ENCODE measurements around the gene UBR4.

The UBR4 gene

GRCh38 chr1:19139711-19140110 is 70.4 kb downstream of the UBR4 start:
- DNase-seq (ENCODE audit: low read depth): no peak

- no peak for DNase-seq (ENCODE audit: low read depth)
Observed at GRCh38 chr1:19138958-19139581, 71.0 kb downstream of the UBR4 start.

- DNase-seq (ENCODE audit: low read depth): no peak
Observed at GRCh38 chr1:19138331-19138730, 71.7 kb downstream of the UBR4 start.

GRCh38 chr1:19137158-19137557 is 72.9 kb downstream of the UBR4 start:
- no peak for DNase-seq (ENCODE audit: low read depth)

- no peak for DNase-seq (ENCODE audit: low read depth)
Observed at GRCh38 chr1:19133360-19133759, 76.7 kb downstream of the UBR4 start.

GRCh38 chr1:19130468-19130867 is 79.6 kb downstream of the UBR4 start:
- DNase-seq (ENCODE audit: low read depth): no peak

GRCh38 chr1:19128968-19129514 is 81.0 kb downstream of the UBR4 start:
- no peak for DNase-seq (ENCODE audit: low read depth)

- no peak for DNase-seq (ENCODE audit: low read depth)
Observed at GRCh38 chr1:19124273-19124672, 85.8 kb downstream of the UBR4 start.

GRCh38 chr1:19123837-19124236 is 86.2 kb downstream of the UBR4 start:
- DNase-seq (ENCODE audit: low read depth): no peak

GRCh38 chr1:19122668-19123067 is 87.4 kb downstream of the UBR4 start:
- no peak for DNase-seq (ENCODE audit: low read depth)

- no peak for DNase-seq (ENCODE audit: low read depth)
Observed at GRCh38 chr1:19121192-19121591, 88.9 kb downstream of the UBR4 start.

GRCh38 chr1:19120070-19120469 is 90.0 kb downstream of the UBR4 start:
- DNase-seq (ENCODE audit: low read depth): no peak

- no peak for DNase-seq (ENCODE audit: low read depth)
Observed at GRCh38 chr1:19115082-19115808, 94.8 kb downstream of the UBR4 start.

GRCh38 chr1:19113697-19114092 is 96.4 kb downstream of the UBR4 start:
- no peak for DNase-seq (ENCODE audit: low read depth)

GRCh38 chr1:19112891-19113696 is 97.0 kb downstream of the UBR4 start:
- no peak for DNase-seq (ENCODE audit: low read depth)

- no peak for DNase-seq (ENCODE audit: low read depth)
Observed at GRCh38 chr1:19110257-19110927, 99.7 kb downstream of the UBR4 start.

GRCh38 chr1:19109545-19109944 is 100.5 kb downstream of the UBR4 start:
- no peak for DNase-seq (ENCODE audit: low read depth)

- no peak for DNase-seq (ENCODE audit: low read depth)
Observed at GRCh38 chr1:19101244-19101643, 108.8 kb downstream of the UBR4 start.

- DNase-seq (ENCODE audit: low read depth): no peak
Observed at GRCh38 chr1:19100028-19100427, 110.0 kb downstream of the UBR4 start.

GRCh38 chr1:19096990-19097389 is 113.1 kb downstream of the UBR4 start:
- DNase-seq (ENCODE audit: low read depth): no peak

GRCh38 chr1:19096036-19096833 is 113.8 kb downstream of the UBR4 start:
- no peak for DNase-seq (ENCODE audit: low read depth)

Measured in fibroblast of the conjunctiva (primary cell).